NT2/D1 (cell line): Measurements from ENCODE around the gene EIF2A.

Source experiments
- DNase-seq: peaks from one replicate; pipeline ENCODE4 v3.0.0-alpha.2; 2011; ENCODE audit warnings: low read depth, low spot score
- H3K27me3 ChIP-seq: 2 replicates; pipeline ENCODE4 v1.6.0; 2011; ENCODE audit warnings: mild to moderate bottlenecking; ENCODE audit not compliant: insufficient read length, insufficient read depth
- H3K36me3 ChIP-seq: 2 replicates; pipeline ENCODE4 v1.6.1; 2011; ENCODE audit warnings: mild to moderate bottlenecking, low read length, mixed read lengths; ENCODE audit not compliant: insufficient read depth, insufficient read length
- H3K4me1 ChIP-seq: 2 replicates; pipeline ENCODE4 v1.5.1; 2011; ENCODE audit not compliant: insufficient read depth, insufficient read length
- H3K4me3 ChIP-seq: 2 replicates; pipeline ENCODE4 v1.5.1; 2011; ENCODE audit warnings: low read depth; ENCODE audit not compliant: insufficient read length
- H3K9ac ChIP-seq: 2 replicates; pipeline ENCODE4 v1.6.0; 2011; ENCODE audit warnings: low read depth; ENCODE audit not compliant: insufficient read length
- H3K9me3 ChIP-seq: 2 replicates; pipeline ENCODE4 v1.5.1; 2011; ENCODE audit warnings: mild to moderate bottlenecking, low read length; ENCODE audit not compliant: insufficient read depth
- SUZ12 ChIP-seq: IDR thresholded peaks from 2 replicates; pipeline ENCODE4 v1.6.1; 2011; ENCODE audit not compliant: insufficient read length, insufficient read depth; ENCODE audit errors: extremely low read depth
- YY1 ChIP-seq: IDR thresholded peaks from 2 replicates; pipeline ENCODE4 v1.6.1; 2011; ENCODE audit not compliant: insufficient read length, insufficient read depth
- ZNF274 ChIP-seq: IDR thresholded peaks from 2 replicates; pipeline ENCODE4 v1.6.1; 2011; ENCODE audit warnings: mild to moderate bottlenecking, low read depth, low read length

The EIF2A gene

DNA sequence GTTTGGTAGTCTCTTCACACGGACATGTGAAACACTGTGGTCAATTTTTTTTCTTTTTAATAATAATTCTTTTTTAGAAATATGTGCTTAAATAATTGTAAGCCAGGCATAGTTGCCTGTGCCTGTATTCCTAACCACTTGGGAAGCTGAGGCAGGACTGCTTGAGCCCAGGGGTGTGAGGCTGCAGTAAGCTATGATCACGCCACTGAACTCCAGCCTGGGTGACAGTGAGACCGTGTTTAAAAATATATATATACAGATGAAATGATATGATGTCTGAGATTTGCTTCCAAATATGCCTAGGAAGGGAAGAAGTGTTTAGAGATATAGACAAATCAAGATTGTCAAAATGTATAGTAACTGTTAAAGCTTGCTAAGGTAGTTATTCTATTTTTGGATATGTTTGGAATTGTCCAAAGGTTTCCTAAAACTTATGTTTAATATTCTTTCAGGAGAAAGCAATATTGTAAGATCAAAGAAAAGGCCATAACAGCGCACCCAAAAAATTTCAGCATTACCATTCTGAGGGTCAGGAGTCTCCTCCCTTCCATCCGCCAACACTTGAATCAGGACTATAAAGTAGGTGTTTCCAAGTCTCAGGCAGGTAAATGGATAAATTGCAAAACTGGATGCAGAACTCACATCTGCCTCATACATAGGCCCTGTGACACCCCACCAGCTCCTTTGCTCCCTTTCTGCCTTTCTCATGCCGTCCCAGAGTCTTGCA, 56.0 kb downstream of the EIF2A start:
- H3K9ac ChIP-seq = peak overlapping the region; percentile 96
- DNase-seq = no peak
- H3K4me3 ChIP-seq = peak overlapping the region; percentile 95
- TF ChIP-seq SUZ12 (no peak), YY1 (no peak), ZNF274 (no peak)
- H3K36me3 ChIP-seq = peaks cover 17% of the 10 kb centered on the region
- no peaks in the 10 kb centered on the region for H3K27me3 ChIP-seq
- H3K9me3 ChIP-seq = no peaks in the 10 kb centered on the region
- peaks cover 4% of the 10 kb centered on the region for H3K4me1 ChIP-seq

DNA sequence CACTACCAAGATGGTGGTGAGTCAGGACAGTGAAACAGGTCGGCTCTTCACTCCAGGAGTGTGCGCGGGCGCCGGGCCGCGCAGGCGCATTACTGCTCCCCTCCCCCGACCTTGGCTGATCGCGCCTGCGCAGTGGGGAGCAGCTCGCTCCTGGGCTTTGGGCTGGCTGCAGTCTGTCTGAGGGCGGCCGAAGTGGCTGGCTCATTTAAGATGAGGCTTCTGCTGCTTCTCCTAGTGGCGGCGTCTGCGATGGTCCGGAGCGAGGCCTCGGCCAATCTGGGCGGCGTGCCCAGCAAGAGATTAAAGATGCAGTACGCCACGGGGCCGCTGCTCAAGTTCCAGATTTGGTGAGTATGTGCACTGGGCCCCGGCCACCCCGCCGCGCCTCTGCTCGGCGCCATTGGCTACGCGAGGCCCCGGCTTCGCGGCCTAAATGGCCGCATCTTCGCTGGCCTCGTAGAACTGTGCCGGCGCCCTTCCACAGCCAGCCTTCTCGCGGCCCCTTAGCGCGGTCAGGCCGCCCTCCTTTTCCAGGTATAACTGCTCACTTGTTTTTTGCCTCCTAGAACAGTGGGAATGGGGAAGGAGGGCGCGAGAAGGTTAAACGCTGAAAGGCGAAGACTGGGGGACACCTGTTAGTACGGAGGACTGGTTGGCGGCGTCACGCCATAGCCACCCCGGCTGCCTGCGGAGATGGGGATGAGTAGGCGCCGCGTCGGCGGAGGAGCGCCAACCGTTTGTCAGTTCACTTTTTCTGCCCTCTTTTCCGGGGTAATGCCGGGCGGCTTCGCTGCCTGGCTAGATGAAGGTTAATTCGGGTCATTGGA, 56.8 kb downstream of the EIF2A start, which contains the start of gene SELENOT:
Gene SELENOT (plus strand): TSS at position 169 of the 827 bp plus-strand sequence. CDS start 42 bp downstream, at position 211.
- peaks cover 4% of the 10 kb centered on the region for H3K4me1 ChIP-seq
- peak within 1 kb of the TSS; percentile 95 for H3K4me3 ChIP-seq
- peaks cover 20% of the 10 kb centered on the region for H3K36me3 ChIP-seq
- H3K27me3 ChIP-seq = no peaks in the 10 kb centered on the region
- peak; percentile 94 for DNase-seq
- TF ChIP-seq ZNF274 (no peak), YY1 (peak; percentile 51), SUZ12 (no peak)
- no peaks in the 10 kb centered on the region for H3K9me3 ChIP-seq
- H3K9ac ChIP-seq = peak within 1 kb of the TSS; percentile 96

DNA sequence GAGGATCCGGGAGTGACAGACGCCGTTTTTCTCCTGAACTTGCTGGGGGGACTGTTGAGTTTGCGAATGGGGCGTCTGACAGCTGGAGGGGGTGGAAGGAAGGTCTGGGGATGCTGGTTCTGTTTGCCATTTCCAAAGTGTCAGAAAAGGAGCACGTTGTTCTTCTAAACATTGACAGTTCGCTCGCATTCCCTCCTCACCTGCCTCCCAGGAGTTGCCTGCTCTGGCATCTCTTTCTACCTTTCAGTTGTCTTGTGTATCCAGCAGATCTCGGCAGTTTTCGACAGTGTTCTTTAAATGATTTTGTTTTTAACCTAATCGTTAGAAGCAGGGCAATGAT, 57.4 kb downstream of the EIF2A start:
- H3K9me3 ChIP-seq = no peaks in the 10 kb centered on the region
- peaks cover 2% of the 10 kb centered on the region for H3K4me1 ChIP-seq
- DNase-seq = no peak
- TF ChIP-seq ZNF274 = no peak
- no peak for TF ChIP-seq YY1
- TF ChIP-seq SUZ12 = no peak
- peaks cover 23% of the 10 kb centered on the region for H3K36me3 ChIP-seq
- peak overlapping the region; percentile 96 for H3K9ac ChIP-seq
- H3K27me3 ChIP-seq = no peaks in the 10 kb centered on the region
- peak overlapping the region; percentile 95 for H3K4me3 ChIP-seq

DNA sequence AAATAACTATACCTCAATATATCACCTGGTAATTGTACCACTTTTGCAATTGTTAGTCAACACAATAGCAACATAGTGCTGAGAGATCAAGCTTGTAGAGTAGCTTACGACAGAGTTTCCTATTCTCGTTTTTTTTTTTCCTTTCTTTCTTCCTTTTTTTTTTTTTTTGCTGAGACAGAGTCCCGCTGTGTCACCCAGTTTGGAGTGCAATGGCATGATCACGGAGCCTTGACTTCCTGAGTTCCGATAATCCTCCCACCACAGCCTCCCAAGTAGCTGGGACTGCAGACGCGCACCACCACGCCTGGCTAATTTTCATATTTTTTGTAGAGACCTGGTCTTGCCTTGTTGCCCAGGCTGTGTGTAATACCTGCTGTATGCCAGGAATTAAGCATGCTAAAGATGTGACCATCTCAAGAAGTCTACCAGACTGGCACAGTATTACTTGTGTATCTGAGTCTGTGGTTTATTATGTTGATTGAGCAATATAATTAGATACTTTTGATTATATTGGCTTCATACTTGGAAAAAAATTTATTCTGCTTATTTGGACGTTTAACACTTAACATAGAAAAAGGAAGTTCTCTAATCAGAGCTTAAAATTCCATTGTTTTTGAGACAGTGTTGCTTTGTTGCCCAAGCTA, 59.5 kb downstream of the EIF2A start:
- no peaks in the 10 kb centered on the region for H3K4me1 ChIP-seq
- no peaks in the 10 kb centered on the region for H3K27me3 ChIP-seq
- H3K9ac ChIP-seq = no peak overlapping the region
- H3K9me3 ChIP-seq = no peaks in the 10 kb centered on the region
- TF ChIP-seq YY1 (no peak), ZNF274 (no peak), SUZ12 (no peak)
- DNase-seq = no peak
- H3K4me3 ChIP-seq = no peak overlapping the region
- H3K36me3 ChIP-seq = peaks cover 27% of the 10 kb centered on the region

DNA sequence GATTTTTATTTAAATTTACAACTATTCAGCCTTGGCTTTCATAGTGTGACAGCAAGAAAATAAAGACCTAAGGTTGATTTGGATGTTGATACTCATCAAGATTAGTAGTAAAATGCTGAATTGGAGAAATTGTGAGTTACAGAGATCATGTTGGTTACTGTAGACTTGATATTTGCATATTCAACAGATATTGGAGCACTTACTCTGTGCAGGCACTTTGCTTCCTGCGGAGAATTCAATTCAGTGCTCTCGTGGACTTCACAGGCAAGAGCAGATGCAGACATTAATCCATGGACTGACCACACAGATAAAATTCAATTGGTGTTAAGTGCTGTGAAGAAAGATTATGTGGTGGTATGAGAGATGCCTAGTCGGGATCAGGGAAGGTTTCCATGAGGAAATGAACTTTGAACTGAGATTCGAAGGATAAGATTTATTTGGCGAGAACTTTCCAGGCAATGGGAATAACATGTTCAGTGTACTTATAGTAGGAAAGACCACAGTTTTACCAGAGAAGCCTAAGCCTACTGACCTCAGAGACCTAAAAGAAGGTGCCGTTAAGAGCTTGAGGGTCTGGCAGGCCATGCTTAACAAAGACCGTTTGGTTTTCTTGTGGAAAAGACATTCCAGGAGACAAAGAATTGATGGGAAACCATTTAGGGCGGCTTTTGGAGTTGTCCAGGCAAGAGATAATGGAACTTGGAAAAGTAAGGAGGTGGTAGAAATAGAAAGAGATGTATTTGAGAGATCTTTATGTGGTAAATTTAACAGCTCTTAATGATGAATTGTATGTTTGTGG, 60.9 kb downstream of the EIF2A start:
- H3K4me3 ChIP-seq = no peak overlapping the region
- H3K4me1 ChIP-seq = no peaks in the 10 kb centered on the region
- no peaks in the 10 kb centered on the region for H3K27me3 ChIP-seq
- TF ChIP-seq SUZ12 = no peak
- no peak for TF ChIP-seq YY1
- no peak for TF ChIP-seq ZNF274
- peaks cover 39% of the 10 kb centered on the region for H3K36me3 ChIP-seq
- H3K9ac ChIP-seq = no peak overlapping the region
- no peak for DNase-seq
- H3K9me3 ChIP-seq = no peaks in the 10 kb centered on the region

DNA sequence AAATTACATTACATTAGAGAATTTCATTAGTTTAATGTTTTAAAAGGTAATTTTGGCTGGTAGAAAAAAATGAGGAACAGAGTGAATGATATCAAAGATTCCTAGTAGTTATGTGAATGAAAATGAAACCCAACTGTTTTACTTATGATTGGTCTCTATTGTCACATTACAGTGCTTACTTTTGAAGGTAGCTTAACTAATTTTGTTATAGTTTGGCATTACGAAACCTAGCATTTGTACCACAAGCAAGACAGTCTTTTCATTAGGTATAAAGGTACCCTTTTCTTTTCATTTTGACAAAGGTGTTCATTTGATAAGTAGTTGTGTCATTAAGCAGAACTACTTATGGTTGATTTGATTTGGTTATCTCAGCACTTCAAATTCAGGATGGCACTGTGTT, 63.4 kb downstream of the EIF2A start:
- TF ChIP-seq ZNF274 (no peak), SUZ12 (no peak), YY1 (no peak)
- Histone ChIP-seq H3K9ac (no peak overlapping the region), H3K36me3 (peaks cover 46% of the 10 kb centered on the region), H3K4me1 (no peaks in the 10 kb centered on the region), H3K27me3 (no peaks in the 10 kb centered on the region), H3K4me3 (no peak overlapping the region), H3K9me3 (no peaks in the 10 kb centered on the region)
- no peak for DNase-seq
